OCI-LY1 (cell line): ENCODE measurements around the gene GALNT2.

ENCODE experiments used
- H2AFZ ChIP-seq: fragments of 200-600 bp; sonication (generic), shearing (Covaris generic); 2 replicates; pipeline ENCODE4 v1.6.0; 2014; ENCODE audit warnings: antibody characterized with exemption, mild to moderate bottlenecking, low read length
- H3F3A ChIP-seq: fragments of 200-600 bp; sonication (generic), shearing (Covaris generic); 2 replicates; pipeline ENCODE4 v1.6.0; 2014; ENCODE audit warnings: mild to moderate bottlenecking, antibody characterized with exemption, low read length, moderate library complexity; ENCODE audit not compliant: insufficient read depth
- H3K27ac ChIP-seq: fragments of 200-600 bp; sonication (generic); 2 replicates; pipeline ENCODE4 v1.5.1; 2014; ENCODE audit warnings: low read length, mixed run types, mild to moderate bottlenecking, low read depth; ENCODE audit not compliant: poor library complexity, severe bottlenecking
- H3K27me3 ChIP-seq: fragments of 200-600 bp; sonication (generic); 2 replicates; pipeline ENCODE4 v1.6.0; 2014; ENCODE audit warnings: antibody characterized with exemption, mild to moderate bottlenecking, low read length, moderate library complexity; ENCODE audit not compliant: insufficient read depth
- H3K36me3 ChIP-seq: fragments of 200-600 bp; sonication (generic); 2 replicates; pipeline ENCODE4 v1.6.1; 2014; ENCODE audit warnings: mild to moderate bottlenecking, antibody characterized with exemption, low read length, moderate library complexity, mixed read lengths; ENCODE audit not compliant: insufficient read depth
- H3K4me1 ChIP-seq: fragments of 200-600 bp; sonication (generic); 2 replicates; pipeline ENCODE4 v1.5.1; 2014; ENCODE audit warnings: mild to moderate bottlenecking, low read length, moderate library complexity; ENCODE audit not compliant: insufficient read depth, severe bottlenecking
- H3K4me2 ChIP-seq: fragments of 200-600 bp; sonication (generic), shearing (Covaris generic); 2 replicates; pipeline ENCODE4 v1.6.1; 2014; ENCODE audit warnings: low read length
- H3K4me3 ChIP-seq: fragments of 200-600 bp; sonication (generic); 2 replicates; pipeline ENCODE4 v1.5.1; 2014; ENCODE audit warnings: low read length, low read depth, mild to moderate bottlenecking, mixed read lengths; ENCODE audit not compliant: poor library complexity, severe bottlenecking
- H3K79me2 ChIP-seq: fragments of 200-600 bp; shearing (Covaris generic); 2 replicates; pipeline ENCODE4 v1.6.1; 2016; ENCODE audit warnings: mixed run types, low read length, mixed read lengths; ENCODE audit not compliant: insufficient read depth
- H3K9ac ChIP-seq: fragments of 200-600 bp; sonication (generic), shearing (Covaris generic); 2 replicates; pipeline ENCODE4 v1.6.1; 2014; ENCODE audit warnings: mild to moderate bottlenecking, low read length, mixed read lengths
- H3K9me2 ChIP-seq: fragments of 200-600 bp; sonication (generic), shearing (Covaris generic); 2 replicates; pipeline ENCODE4 v1.6.1; 2014; ENCODE audit warnings: low read depth, mild to moderate bottlenecking, low read length, mixed read lengths
- H3K9me3 ChIP-seq: fragments of 200-600 bp; shearing (Covaris generic); 2 replicates; pipeline ENCODE4 v1.6.1; 2014; ENCODE audit warnings: low read length, mixed read lengths
- H4K20me1 ChIP-seq: fragments of 200-600 bp; sonication (generic), shearing (Covaris generic); 2 replicates; pipeline ENCODE4 v1.6.0; 2016; ENCODE audit warnings: mild to moderate bottlenecking, low read length; ENCODE audit not compliant: insufficient read depth
- EZH2 ChIP-seq: fragments of 200-600 bp; sonication (generic), shearing (Covaris generic); IDR thresholded peaks from 2 replicates; pipeline ENCODE4 v1.8.0; 2017; ENCODE audit warnings: borderline replicate concordance, mixed run types, mild to moderate bottlenecking, antibody characterized with exemption, low read length, moderate library complexity, mixed read lengths
- TF ChIP-seq, protein P1 (sequence below): fragments of 200-600 bp; sonication (generic), shearing (Covaris generic); IDR thresholded peaks from 2 replicates; pipeline ENCODE4 v1.5.1; 2017; ENCODE audit warnings: mild to moderate bottlenecking, antibody characterized with exemption, low read length, moderate library complexity, mixed read lengths

The GALNT2 gene

DNA sequence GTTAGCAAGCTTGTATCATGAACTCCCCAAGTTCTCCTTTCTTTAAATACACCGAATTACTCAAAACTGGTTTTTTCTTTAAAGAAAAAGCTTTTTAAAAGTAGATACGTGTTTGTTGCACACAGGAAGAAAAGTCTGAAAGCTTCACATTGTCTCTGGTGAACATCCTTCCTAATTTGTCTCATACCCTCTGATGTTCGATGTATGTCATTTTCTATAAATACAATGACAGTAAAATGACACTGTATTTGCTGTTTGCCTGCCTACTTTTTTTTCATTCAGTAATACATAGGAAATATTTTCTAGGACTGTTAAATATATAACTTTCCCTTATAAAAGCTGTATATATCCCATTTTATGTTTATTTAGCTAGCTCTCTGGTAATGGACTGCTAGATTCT lies 153.9 kb downstream of the GALNT2 start:
- Histone ChIP-seq H3K79me2 (no peaks in the 10 kb centered on the region), H3K4me3 (no peak overlapping the region), H4K20me1 (no peaks in the 10 kb centered on the region), H3K4me2 (no peak overlapping the region), H3K9ac (no peak overlapping the region), H3K9me2 (no peaks in the 10 kb centered on the region), H3K36me3 (no peaks in the 10 kb centered on the region), H3K4me1 (peaks cover 17% of the 10 kb centered on the region), H3F3A (no peaks in the 10 kb centered on the region), H2AFZ (no peak overlapping the region), H3K27ac (no peak overlapping the region), H3K9me3 (no peaks in the 10 kb centered on the region), H3K27me3 (no peaks in the 10 kb centered on the region)
- TF ChIP-seq EZH2 = no peak
- TF ChIP-seq, protein P1, sequence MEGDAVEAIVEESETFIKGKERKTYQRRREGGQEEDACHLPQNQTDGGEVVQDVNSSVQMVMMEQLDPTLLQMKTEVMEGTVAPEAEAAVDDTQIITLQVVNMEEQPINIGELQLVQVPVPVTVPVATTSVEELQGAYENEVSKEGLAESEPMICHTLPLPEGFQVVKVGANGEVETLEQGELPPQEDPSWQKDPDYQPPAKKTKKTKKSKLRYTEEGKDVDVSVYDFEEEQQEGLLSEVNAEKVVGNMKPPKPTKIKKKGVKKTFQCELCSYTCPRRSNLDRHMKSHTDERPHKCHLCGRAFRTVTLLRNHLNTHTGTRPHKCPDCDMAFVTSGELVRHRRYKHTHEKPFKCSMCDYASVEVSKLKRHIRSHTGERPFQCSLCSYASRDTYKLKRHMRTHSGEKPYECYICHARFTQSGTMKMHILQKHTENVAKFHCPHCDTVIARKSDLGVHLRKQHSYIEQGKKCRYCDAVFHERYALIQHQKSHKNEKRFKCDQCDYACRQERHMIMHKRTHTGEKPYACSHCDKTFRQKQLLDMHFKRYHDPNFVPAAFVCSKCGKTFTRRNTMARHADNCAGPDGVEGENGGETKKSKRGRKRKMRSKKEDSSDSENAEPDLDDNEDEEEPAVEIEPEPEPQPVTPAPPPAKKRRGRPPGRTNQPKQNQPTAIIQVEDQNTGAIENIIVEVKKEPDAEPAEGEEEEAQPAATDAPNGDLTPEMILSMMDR = no peak

DNA sequence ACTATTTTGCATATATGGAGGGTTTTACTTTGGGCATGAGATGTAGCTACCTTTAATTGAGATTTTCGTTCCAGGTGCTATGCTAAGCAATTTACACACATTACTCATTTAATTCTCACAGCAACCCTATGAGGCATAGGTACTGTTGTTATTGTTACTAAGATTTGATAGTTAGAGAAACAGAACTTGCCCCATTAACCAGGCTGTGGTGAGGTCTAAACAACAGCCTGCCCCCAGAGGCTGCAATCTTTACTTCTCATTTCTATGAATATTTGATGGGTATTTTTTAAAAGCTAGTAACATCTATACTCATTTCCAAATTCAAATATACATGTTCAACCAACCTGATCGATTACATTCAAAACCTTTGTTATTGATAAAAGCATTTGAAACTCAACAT lies 155.6 kb downstream of the GALNT2 start:
- no peak overlapping the region for H3K27ac ChIP-seq
- no peak overlapping the region for H3K4me2 ChIP-seq
- no peaks in the 10 kb centered on the region for H3K9me3 ChIP-seq
- no peaks in the 10 kb centered on the region for H4K20me1 ChIP-seq
- no peaks in the 10 kb centered on the region for H3K9me2 ChIP-seq
- H3K27me3 ChIP-seq = no peaks in the 10 kb centered on the region
- H3K4me3 ChIP-seq = no peak overlapping the region
- H3F3A ChIP-seq = no peaks in the 10 kb centered on the region
- H3K36me3 ChIP-seq = no peaks in the 10 kb centered on the region
- peaks cover 10% of the 10 kb centered on the region for H3K4me1 ChIP-seq
- no peak overlapping the region for H3K9ac ChIP-seq
- no peak for TF ChIP-seq EZH2
- TF ChIP-seq, protein P1 = peak; percentile 29; the same call in 1 of the 2 replicates
- no peaks in the 10 kb centered on the region for H3K79me2 ChIP-seq
- H2AFZ ChIP-seq = no peak overlapping the region

DNA sequence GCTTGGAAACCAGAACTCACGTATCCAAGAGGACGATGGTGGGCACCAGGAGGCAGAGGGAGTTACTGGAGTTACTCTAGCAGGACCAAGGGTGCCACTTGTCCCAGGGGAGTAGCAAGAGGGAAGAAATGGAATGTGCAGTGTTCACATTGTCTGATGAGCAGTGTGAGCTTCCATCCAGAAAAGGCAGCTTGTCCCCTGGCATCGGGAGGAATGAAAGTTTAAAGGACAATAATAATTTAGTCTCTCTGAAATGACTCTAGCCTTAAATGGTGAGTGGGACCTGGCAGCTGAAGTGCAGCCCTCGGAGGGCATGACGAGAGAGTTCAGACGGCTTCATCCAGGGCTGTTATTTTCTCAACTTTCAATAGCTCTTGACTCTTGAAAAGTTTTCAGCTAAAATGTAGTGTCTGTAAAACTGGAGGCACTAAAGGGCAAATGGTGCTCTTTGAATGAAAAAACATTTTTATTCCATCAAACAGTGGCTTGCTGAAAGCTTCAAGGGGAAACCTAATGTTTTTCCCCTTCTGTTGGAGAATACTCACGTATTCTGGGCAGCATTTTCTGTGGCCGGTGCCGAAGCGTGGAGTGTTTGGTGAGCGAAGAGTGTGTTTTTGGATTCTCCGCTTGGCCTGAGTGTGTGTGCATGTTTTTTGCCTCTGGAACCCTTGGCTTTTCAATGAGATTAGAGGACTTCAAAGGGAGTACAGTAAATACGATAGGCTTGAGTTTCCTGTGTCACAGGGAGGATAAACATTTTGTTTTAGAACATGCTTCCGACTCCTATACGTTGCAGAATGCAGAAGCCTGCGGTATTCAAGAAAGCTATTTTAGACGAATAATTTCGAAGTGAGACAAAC lies 157.3 kb downstream of the GALNT2 start:
- H3K36me3 ChIP-seq = no peaks in the 10 kb centered on the region
- no peak overlapping the region for H3K4me3 ChIP-seq
- H3K9me2 ChIP-seq = no peaks in the 10 kb centered on the region
- no peak overlapping the region for H2AFZ ChIP-seq
- H3K79me2 ChIP-seq = no peaks in the 10 kb centered on the region
- H4K20me1 ChIP-seq = no peaks in the 10 kb centered on the region
- no peaks in the 10 kb centered on the region for H3F3A ChIP-seq
- no peak for TF ChIP-seq EZH2
- TF ChIP-seq, protein P1 = no peak
- H3K9me3 ChIP-seq = no peaks in the 10 kb centered on the region
- H3K4me1 ChIP-seq = peaks cover 10% of the 10 kb centered on the region
- no peaks in the 10 kb centered on the region for H3K27me3 ChIP-seq
- no peak overlapping the region for H3K27ac ChIP-seq
- H3K4me2 ChIP-seq = no peak overlapping the region
- H3K9ac ChIP-seq = no peak overlapping the region
